Mesenchymal stem cell (in vitro differentiated cells and primary cell): ENCODE results near the gene SYNDIG1L.
"Not testable (repeated sequence)": the region's sequence is repeated elsewhere in the genome, so short reads cannot be mapped to it uniquely, and the experiment has no call there.

Experiments used
- DNase-seq: peaks from one replicate; pipeline ENCODE4 v3.0.0-alpha.2; 2013
- H2AFZ ChIP-seq: one replicate; pipeline ENCODE4 v1.6.1; 2013; ENCODE audit warnings: low read depth, mild to moderate bottlenecking, control low read depth, inconsistent platforms, low read length, moderate library complexity
- H2AK5ac ChIP-seq: 2 replicates; pipeline ENCODE4 v1.6.1; 2013; ENCODE audit warnings: low read length, moderate library complexity, mild to moderate bottlenecking, inconsistent platforms; ENCODE audit not compliant: severe bottlenecking
- H2BK120ac ChIP-seq: one replicate; pipeline ENCODE4 v1.6.1; 2013; ENCODE audit warnings: low read depth, mild to moderate bottlenecking, inconsistent platforms, low read length, moderate library complexity
- H2BK12ac ChIP-seq, 2 experiments: one replicate each; pipeline ENCODE4 v1.6.1; 2013; ENCODE audit warnings: inconsistent platforms in 2 of 2, low read length in 2 of 2, mild to moderate bottlenecking in 2 of 2, moderate library complexity in 2 of 2, control low read depth in 1 of 2
- H2BK15ac ChIP-seq: one replicate; pipeline ENCODE4 v1.6.1; 2013; ENCODE audit warnings: mild to moderate bottlenecking, low read depth, inconsistent platforms; ENCODE audit not compliant: poor library complexity, severe bottlenecking
- H2BK5ac ChIP-seq: 2 replicates; pipeline ENCODE4 v1.6.1; 2013; ENCODE audit warnings: low read depth, mild to moderate bottlenecking, low read length, control low read depth, inconsistent platforms; ENCODE audit not compliant: poor library complexity, severe bottlenecking
- H3K14ac ChIP-seq, 2 experiments: one replicate each; pipeline ENCODE4 v1.6.1; 2013; ENCODE audit warnings: inconsistent platforms in 2 of 2, low read length in 2 of 2, control low read depth in 1 of 2, mild to moderate bottlenecking in 1 of 2, moderate library complexity in 1 of 2
- H3K18ac ChIP-seq, 2 experiments: one replicate each; pipeline ENCODE4 v1.6.1; 2013; ENCODE audit warnings: inconsistent platforms in 2 of 2, low read length in 2 of 2, control low read depth in 1 of 2, low read depth in 1 of 2, mild to moderate bottlenecking in 1 of 2
- H3K23ac ChIP-seq, 2 experiments: one replicate each; pipeline ENCODE4 v1.6.1; 2013; ENCODE audit warnings: inconsistent platforms in 2 of 2, low read length in 2 of 2, mild to moderate bottlenecking in 2 of 2, moderate library complexity in 2 of 2, control low read depth in 1 of 2
- H3K27ac ChIP-seq: 2 replicates; pipeline ENCODE4 v1.5.1; 2013; ENCODE audit warnings: mild to moderate bottlenecking, moderate library complexity, low read length, control low read depth, inconsistent platforms; ENCODE audit not compliant: poor library complexity, severe bottlenecking
- H3K27me3 ChIP-seq, 2 experiments: 2 replicates each; pipeline versions ENCODE4 v1.6.1 to v1.7.0; 2013; ENCODE audit warnings: low read length in 2 of 2, mild to moderate bottlenecking in 2 of 2, moderate library complexity in 2 of 2, control low read depth in 1 of 2, inconsistent platforms in 1 of 2; ENCODE audit not compliant: control insufficient read depth in 1 of 2, insufficient read depth in 1 of 2
- H3K36me3 ChIP-seq, 2 experiments: 2 replicates each; pipeline versions ENCODE4 v1.6.1 to v1.7.0; 2013; ENCODE audit warnings: low read length in 2 of 2, control low read depth in 1 of 2, inconsistent platforms in 1 of 2, low read depth in 1 of 2, mild to moderate bottlenecking in 1 of 2; ENCODE audit not compliant: insufficient read depth in 2 of 2, control insufficient read depth in 1 of 2
- H3K4ac ChIP-seq, 2 experiments: one replicate each; pipeline ENCODE4 v1.6.1; 2013; ENCODE audit warnings: inconsistent platforms in 2 of 2, low read length in 2 of 2, mild to moderate bottlenecking in 2 of 2, moderate library complexity in 2 of 2, control low read depth in 1 of 2, low read depth in 1 of 2
- H3K4me1 ChIP-seq: 2 replicates; pipeline ENCODE4 v1.6.1; 2013; ENCODE audit warnings: low read depth, low read length, control low read depth; ENCODE audit not compliant: control insufficient read depth, insufficient read depth
- H3K4me2 ChIP-seq: 2 replicates; pipeline ENCODE4 v1.6.1; 2013; ENCODE audit warnings: low read length, mild to moderate bottlenecking, inconsistent platforms; ENCODE audit not compliant: poor library complexity, severe bottlenecking
- H3K4me3 ChIP-seq, 2 experiments: 2 replicates each; pipeline versions ENCODE4 v1.5.1 to v1.7.0; 2013; ENCODE audit warnings: low read length in 2 of 2, mild to moderate bottlenecking in 2 of 2, control low read depth in 1 of 2, low read depth in 1 of 2; ENCODE audit not compliant: insufficient read depth in 1 of 2
- H3K79me1 ChIP-seq: replicated peaks from 2 replicates; pipeline ENCODE4 v1.6.1; 2013; ENCODE audit warnings: mild to moderate bottlenecking, control low read depth, low read length, inconsistent platforms; ENCODE audit not compliant: poor library complexity, severe bottlenecking
- H3K9ac ChIP-seq: 2 replicates; pipeline ENCODE4 v1.7.0; 2013; ENCODE audit warnings: mild to moderate bottlenecking, low read length, moderate library complexity
- H3K9me3 ChIP-seq: 2 replicates; pipeline ENCODE4 v1.7.0; 2013; ENCODE audit warnings: mild to moderate bottlenecking, low read length; ENCODE audit not compliant: control insufficient read depth
- H4K8ac ChIP-seq: one replicate; pipeline ENCODE4 v1.6.1; 2013; ENCODE audit warnings: inconsistent platforms, mild to moderate bottlenecking, low read length, moderate library complexity
- H4K91ac ChIP-seq: one replicate; pipeline ENCODE4 v1.6.1; 2013; ENCODE audit warnings: mild to moderate bottlenecking, low read length, inconsistent platforms
- WGBS: methylation state at CpG from one replicate; pipeline ENCODE4 v1.1.7; 2013; ENCODE audit warnings: mixed read lengths; 5-methylcytosine and 5-hydroxymethylcytosine counted together

Gene SYNDIG1L

DNA sequence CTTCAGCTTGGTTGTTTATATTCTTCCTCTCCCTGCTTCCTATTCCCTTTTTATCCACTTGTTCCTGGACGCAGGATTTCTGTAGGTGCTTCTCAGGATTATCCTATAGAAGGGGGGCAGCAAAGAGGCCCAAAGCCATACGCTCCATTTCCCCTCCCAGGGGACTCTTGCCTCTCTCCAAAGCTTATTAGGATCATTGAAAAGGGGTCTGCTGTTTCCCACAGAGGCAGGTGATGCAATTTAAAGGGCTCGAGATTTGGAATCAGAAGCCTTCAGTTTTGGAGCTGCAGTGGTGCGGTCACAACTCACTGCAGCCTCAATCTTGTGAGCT lies 31.5 kb upstream of the SYNDIG1L start:
- Histone ChIP-seq H3K4me1 (no peaks in the 10 kb centered on the region), H2BK5ac (no peak overlapping the region), H2BK120ac (no peak overlapping the region), H2AFZ (no peak overlapping the region), H3K4me2 (no peak overlapping the region), H3K4ac (no peak overlapping the region), H4K91ac (no peak overlapping the region), H3K9me3 (no peaks in the 10 kb centered on the region), H3K14ac (peak overlapping the region in 1 of 2 experiments; percentile 39), H4K8ac (no peak overlapping the region), H3K23ac (no peak overlapping the region), H3K79me1 (no peaks in the 10 kb centered on the region), H3K36me3 (no peaks in the 10 kb centered on the region), H3K18ac (no peak overlapping the region), H3K27ac (no peak overlapping the region), H3K9ac (no peak overlapping the region), H3K27me3 (peaks cover 19 to 33% of the 10 kb centered on the region in 2 experiments), H3K4me3 (no peak overlapping the region), H2AK5ac (no peak overlapping the region), H2BK15ac (no peak overlapping the region), H2BK12ac (no peak overlapping the region)
- 65% methylated on average over 3 of the region's 4 CpGs for WGBS
- no peak for DNase-seq

DNA sequence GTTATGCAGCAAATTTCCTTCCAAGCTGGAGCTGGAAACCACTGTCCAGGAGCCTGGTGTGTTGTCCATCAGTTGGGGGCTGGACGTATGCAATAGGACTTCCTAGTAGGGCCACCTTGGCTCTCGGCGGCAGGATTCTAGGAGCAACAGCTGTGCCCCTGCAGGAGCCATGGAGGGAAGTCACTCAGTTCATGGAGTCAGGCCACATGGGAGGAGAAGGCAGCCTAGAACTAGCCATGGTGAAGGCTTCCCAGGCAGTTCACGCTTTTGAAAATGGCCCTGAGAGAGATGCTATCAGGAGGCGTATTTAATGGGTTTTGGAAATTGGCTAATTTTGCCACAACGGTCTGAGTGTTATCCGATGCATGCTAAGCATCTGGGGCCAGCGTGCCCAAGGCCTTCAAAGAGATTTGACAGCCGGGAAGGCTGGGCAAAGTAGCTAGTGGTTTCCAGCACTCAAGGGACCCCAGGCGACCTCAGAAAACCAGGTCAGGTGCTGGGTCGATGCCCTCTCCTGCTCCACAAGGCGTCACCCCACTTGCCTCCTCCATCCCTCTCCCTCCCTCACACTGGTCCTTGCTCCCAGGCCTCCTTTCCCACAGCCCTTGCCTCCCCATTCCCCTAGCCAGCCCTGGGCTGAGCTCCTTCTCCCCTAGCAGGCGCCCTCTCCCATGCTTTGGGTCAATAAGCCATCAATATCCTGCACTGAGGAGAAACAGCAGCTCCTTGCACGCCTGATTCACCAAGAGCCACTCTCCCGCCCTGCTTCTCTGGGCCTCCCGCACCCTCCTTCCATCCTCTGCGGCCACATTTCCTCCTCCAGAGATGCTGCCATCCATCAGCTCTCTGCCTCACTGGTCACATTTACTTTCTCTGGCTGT lies 30.9 kb upstream of the SYNDIG1L start:
- H3K23ac ChIP-seq, result peak overlapping the region in 1 of 2 experiments; percentile 64
- no peak overlapping the region for H2BK15ac ChIP-seq
- no peak for DNase-seq
- H2BK120ac ChIP-seq, result no peak overlapping the region
- no peaks in the 10 kb centered on the region for H3K36me3 ChIP-seq
- peaks cover 19 to 33% of the 10 kb centered on the region in 2 experiments for H3K27me3 ChIP-seq
- no peak overlapping the region for H3K4me3 ChIP-seq
- no peak overlapping the region for H2AK5ac ChIP-seq
- no peak overlapping the region for H3K27ac ChIP-seq
- no peak overlapping the region for H3K4ac ChIP-seq
- no peaks in the 10 kb centered on the region for H3K4me1 ChIP-seq
- H4K91ac ChIP-seq, result no peak overlapping the region
- H3K14ac ChIP-seq, result peak overlapping the region in 1 of 2 experiments; percentile 39
- no peak overlapping the region for H3K4me2 ChIP-seq
- no peaks in the 10 kb centered on the region for H3K9me3 ChIP-seq
- H2AFZ ChIP-seq, result no peak overlapping the region
- H3K79me1 ChIP-seq, result no peaks in the 10 kb centered on the region
- no peak overlapping the region for H3K9ac ChIP-seq
- H2BK5ac ChIP-seq, result no peak overlapping the region
- H2BK12ac ChIP-seq, result no peak overlapping the region
- WGBS, result 81% methylated on average over 17 of the region's 17 CpGs
- no peak overlapping the region for H3K18ac ChIP-seq
- no peak overlapping the region for H4K8ac ChIP-seq

DNA sequence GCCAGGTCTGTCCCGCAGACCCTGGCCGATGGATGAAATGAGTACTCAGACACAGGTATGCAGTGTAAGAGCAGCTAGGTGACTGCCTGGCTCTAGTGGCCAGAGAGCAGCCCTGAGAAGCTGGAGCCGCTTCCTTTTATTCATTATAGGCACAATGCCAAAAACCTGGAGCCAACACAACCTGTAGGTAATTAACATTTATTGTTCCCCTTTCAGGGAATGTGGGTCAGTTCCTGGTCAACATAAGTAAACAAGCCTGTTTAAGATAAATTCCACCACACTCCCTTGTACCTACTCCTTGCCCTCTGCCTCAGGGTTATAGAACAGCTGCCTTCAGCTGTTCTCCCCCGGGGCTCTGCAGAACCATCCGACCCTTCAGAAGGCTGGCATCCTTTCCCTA lies 28.4 kb upstream of the SYNDIG1L start:
- H2AFZ ChIP-seq, H3K27ac ChIP-seq, H3K18ac ChIP-seq, H3K79me1 ChIP-seq, H3K4me2 ChIP-seq, H3K23ac ChIP-seq, H4K91ac ChIP-seq, H3K4ac ChIP-seq, H4K8ac ChIP-seq, H2AK5ac ChIP-seq, H2BK5ac ChIP-seq, DNase-seq, H2BK12ac ChIP-seq, H3K4me1 ChIP-seq, H3K9ac ChIP-seq, H2BK15ac ChIP-seq, H3K4me3 ChIP-seq, H3K9me3 ChIP-seq, H3K14ac ChIP-seq, H2BK120ac ChIP-seq, H3K36me3 ChIP-seq: not testable (repeated sequence)
- H3K27me3 ChIP-seq, result peaks cover 19 to 33% of the 10 kb centered on the region in 2 experiments
- WGBS, result 70% methylated on average over 4 of the region's 5 CpGs

DNA sequence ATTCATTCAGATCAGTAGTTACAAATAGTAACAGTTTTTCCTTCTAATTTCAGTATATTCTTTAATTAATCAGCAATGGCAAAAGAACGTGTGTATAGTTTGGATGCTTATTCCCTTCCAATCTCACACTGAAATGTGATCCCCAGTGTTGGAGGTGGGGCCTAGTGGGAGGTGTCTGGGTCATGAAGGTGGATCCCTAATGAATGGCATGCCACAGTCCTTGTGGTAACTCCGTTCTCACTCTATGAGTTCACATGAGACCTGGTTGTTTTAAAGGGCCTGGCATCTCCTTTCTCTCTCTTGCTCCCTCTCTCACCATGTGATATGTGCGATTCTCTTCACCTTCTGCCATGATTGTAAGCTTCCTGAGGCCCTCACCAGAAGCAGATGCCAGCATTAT lies 18.9 kb upstream of the SYNDIG1L start:
- Histone ChIP-seq H3K23ac (no peak overlapping the region), H2BK120ac (no peak overlapping the region), H2AK5ac (no peak overlapping the region), H3K4me2 (no peak overlapping the region), H2BK15ac (no peak overlapping the region), H3K36me3 (no peaks in the 10 kb centered on the region), H3K9ac (no peak overlapping the region), H2AFZ (no peak overlapping the region), H4K91ac (no peak overlapping the region), H3K27ac (no peak overlapping the region), H3K4me3 (no peak overlapping the region), H2BK5ac (no peak overlapping the region), H3K79me1 (no peaks in the 10 kb centered on the region), H3K18ac (no peak overlapping the region), H2BK12ac (no peak overlapping the region), H3K27me3 (peaks cover 22 to 36% of the 10 kb centered on the region in 2 experiments), H3K9me3 (no peaks in the 10 kb centered on the region), H3K4me1 (no peaks in the 10 kb centered on the region), H3K14ac (peak overlapping the region in 1 of 2 experiments; percentile 60), H3K4ac (no peak overlapping the region), H4K8ac (no peak overlapping the region)
- DNase-seq, result no peak
- WGBS, result 44% methylated on average over 3 of the region's 3 CpGs
